Right cardiac atrium (tissue), 5 donors: ENCODE results near the gene MFF. TPM values are rescaled to one million over a fixed set of nuclear protein-coding genes. Genes with fewer than 3 reads are reported as not detected.

Experiments used
- polyA plus RNA-seq: library from polyadenylated mRNA; stranded (reverse); fragments of 200-250 nt; gene quantifications from one replicate; pipeline ENCODE4 v1.2.3, GENCODE V29; 2013
- total RNA-seq, 4 donors: library from RNA; stranded (reverse); fragmentation: NEBNext Ultra II Directional; extraction: Animal tissue kit (Norgen Biotek cat#: 25700); gene quantifications; one replicate each; pipeline ENCODE4 v1.2.1, GENCODE V29; 2021
- donor health status: healthy with polysubstance abuse.
- donor health status: DM: no; HTN: yes; CAD: no.
- donor health status: DM: no; HTN: no; CAD: no.
- donor health status: DM: no; HTN: yes; CAD: no; lungs with severe emphysema.
- donor health status: DM: yes; HTN: yes; CAD: no.

Gene MFF
- total and polyA plus RNA-seq, 5 donors: 73.9 to 96.5 (median 83.5) TPM

Other genes starting within 250 kb of the MFF start
- gene COL4A4, start 161.0 kb upstream of the MFF start, total RNA-seq: 10 to 100 TPM; 13.1 to 17.2 (median 15.3) TPM
- 3.6 TPM for gene COL4A4, start 161.0 kb upstream of the MFF start, polyA plus RNA-seq
- 10 to 100 TPM in 1 of 4 donors, 1 to 10 TPM in 3; 6.2 to 11.0 (median 7.1) TPM for gene COL4A3, start 160.6 kb upstream of the MFF start, total RNA-seq
- 4.7 TPM for gene COL4A3, start 160.6 kb upstream of the MFF start, polyA plus RNA-seq
- gene TM4SF20, start 54.1 kb downstream of the MFF start, total RNA-seq: not detected
- gene TM4SF20, start 54.1 kb downstream of the MFF start, polyA plus RNA-seq: not detected
- not detected for gene SCYGR1, start 62.7 kb downstream of the MFF start, total RNA-seq
- not detected for gene SCYGR1, start 62.7 kb downstream of the MFF start, polyA plus RNA-seq
- gene AGFG1, start 146.9 kb downstream of the MFF start, total RNA-seq: 10 to 100 TPM; 41.2 to 65.3 (median 50.4) TPM
- 21.5 TPM for gene AGFG1, start 146.9 kb downstream of the MFF start, polyA plus RNA-seq